GM19023 (cell line): Measurements from ENCODE around the gene TRIM58.

Experiments used
- ATAC-seq: cut with Tn5 transposase; IDR thresholded peaks from one replicate; pipeline ENCODE4 v1.9.1; 2021; ENCODE audit warnings: mild to moderate bottlenecking, moderate library complexity; ENCODE audit not compliant: unreplicated experiment

TRIM58 gene, protein sequence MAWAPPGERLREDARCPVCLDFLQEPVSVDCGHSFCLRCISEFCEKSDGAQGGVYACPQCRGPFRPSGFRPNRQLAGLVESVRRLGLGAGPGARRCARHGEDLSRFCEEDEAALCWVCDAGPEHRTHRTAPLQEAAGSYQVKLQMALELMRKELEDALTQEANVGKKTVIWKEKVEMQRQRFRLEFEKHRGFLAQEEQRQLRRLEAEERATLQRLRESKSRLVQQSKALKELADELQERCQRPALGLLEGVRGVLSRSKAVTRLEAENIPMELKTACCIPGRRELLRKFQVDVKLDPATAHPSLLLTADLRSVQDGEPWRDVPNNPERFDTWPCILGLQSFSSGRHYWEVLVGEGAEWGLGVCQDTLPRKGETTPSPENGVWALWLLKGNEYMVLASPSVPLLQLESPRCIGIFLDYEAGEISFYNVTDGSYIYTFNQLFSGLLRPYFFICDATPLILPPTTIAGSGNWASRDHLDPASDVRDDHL

DNA sequence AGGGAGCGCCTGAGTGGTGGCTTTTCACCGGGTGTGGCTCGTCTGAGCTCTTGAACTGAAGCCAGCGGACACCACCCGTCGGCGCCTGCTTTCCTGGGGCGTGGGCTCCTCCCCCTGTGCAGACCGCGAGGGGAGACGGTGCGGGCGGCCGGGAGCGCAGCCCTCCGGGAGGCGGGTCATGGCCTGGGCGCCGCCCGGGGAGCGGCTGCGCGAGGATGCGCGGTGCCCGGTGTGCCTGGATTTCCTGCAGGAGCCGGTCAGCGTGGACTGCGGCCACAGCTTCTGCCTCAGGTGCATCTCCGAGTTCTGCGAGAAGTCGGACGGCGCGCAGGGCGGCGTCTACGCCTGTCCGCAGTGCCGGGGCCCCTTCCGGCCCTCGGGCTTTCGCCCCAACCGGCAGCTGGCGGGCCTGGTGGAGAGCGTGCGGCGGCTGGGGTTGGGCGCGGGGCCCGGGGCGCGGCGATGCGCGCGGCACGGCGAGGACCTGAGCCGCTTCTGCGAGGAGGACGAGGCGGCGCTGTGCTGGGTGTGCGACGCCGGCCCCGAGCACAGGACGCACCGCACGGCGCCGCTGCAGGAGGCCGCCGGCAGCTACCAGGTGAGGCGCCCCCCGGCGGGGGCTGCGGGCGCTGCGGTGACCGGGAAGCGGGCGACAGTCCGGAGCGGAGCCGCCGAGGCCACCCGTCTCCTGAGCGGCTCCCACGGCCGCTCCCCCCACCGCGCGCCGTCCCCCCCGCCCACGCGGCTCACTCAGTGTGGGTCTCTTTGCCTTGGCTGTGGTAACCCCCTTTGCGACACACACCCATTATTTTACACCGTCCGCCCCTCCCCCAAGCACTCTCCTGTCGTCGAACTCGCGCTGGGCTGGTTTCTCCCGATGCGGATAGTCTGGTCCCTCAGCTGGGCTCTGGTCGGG lies at the start of gene TRIM58:
Gene TRIM58, plus strand, starts transcription at position 119 of the 916 bp plus-strand sequence. Its CDS starts 60 bp downstream, at position 179.
- peak; percentile 55 for ATAC-seq

DNA sequence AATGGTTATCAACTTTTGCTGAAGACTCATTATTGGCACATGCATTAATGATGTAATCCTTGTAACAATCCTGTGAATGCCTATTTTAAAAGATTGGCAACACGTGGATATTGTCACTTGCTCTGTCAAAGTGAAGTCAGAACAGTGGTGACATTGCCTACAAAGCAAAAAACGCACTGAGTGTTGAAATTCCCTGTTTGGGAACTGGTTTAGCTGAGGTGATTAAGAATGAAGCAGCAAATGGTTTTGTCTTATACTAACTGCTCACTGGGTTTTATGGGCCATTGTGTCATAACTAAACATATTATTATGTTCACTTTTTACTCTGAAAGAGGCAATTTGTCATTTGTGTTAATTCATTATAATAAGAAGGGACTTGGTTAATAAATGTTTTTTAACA lies 44.4 kb upstream of the TRIM58 start:
- no peak for ATAC-seq

DNA sequence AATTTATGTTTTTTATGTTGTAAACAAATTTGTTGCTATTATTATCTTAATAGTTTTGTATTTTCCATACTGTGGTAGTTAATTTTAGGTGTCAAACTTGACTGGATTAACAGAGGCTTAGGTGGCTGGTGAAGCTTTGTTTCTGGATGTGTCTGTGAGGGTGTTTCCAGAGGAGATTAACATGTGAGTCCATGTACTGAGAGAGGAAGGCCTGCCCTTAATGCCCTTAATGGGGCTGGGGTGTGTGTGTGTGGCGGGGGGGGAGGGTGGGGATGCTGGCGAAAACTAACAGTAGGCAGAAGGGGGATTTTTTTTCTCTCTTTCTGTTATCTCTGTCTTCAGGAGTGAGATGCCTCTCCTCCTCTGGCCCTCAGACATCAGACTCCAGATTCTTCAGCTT lies 34.9 kb upstream of the TRIM58 start:
- ATAC-seq = no peak

DNA sequence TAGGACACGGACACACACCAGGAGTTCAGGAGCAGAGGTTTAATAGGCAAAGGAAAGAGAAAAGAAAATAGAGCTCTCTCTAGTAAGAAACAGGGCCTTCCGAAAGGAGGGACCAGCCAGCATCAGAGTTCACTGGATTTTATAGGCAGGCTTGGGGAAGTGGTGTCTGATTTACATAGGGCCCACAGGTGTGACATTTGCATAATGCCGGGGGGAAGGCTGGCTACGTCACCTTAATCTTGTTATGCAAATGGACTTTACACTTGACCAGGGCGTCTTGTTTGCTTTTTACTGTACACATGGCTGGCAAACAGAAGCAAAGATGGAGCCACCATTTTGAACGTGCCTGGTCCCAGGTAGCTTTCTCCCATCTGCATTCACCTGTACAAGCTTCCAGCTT lies 33.0 kb upstream of the TRIM58 start, which contains the start of gene OR14A16:
Gene OR14A16, minus strand, starts transcription at position 97 of the 400 bp plus-strand sequence. CDS start 8,390 bp downstream, outside the sequence.
- no peak for ATAC-seq

DNA sequence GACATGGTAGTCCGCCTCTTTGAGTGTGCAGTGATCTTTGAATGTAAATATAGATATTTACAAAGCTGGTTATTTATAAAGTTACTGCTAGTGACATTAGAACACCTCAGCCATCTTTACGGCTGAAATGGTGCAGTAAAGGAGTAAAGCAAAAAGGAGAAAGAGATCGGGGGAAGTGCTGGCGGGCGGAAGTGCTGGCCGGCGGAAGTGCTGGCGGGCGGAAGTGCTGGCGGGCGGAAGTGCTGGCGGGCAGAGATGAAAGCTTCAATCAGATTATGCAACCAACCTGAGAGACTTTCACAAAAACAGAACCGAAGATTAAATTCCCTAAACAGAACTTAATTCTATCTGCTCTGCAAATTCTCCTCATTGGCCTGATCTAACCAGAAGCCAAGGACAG lies 31.6 kb upstream of the TRIM58 start:
- ATAC-seq = no peak

DNA sequence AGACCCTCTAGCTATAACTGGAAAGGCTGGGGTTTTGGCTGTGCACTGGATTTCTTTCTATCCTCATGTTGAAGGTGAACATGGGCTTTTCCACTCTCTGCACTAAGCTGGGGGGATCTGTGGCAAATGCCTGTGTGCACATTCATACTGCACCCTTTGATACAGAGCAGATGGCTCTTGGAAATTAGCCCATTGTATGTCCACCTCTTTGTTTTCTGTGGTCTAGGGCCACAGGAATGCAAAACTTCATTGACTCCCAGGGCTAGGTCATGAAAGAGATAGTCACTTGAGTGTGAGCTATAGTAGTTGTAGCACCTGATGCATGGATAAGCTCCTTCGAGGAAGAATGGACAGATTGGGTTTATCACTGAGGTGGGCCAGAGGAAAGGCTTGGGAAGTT lies 27.3 kb upstream of the TRIM58 start:
- ATAC-seq = no peak

DNA sequence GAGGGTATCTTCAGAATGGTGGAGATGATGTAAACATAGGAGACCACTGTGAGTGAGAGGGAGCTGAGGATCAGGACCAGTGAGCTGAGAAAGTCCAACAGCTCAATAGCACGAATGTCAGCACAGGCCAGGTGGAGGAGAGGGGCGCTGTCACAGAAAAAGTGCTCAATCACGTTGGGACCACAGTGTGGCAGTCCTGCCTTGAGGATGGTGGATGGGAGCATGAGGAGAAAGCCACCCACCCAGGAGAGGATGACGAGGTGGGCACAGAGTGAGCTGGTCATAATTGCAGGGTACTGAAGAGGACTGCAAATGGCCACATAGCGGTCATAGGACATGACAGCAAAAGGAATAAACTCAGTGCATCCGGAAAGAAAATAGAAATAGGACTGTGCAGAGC lies 23.4 kb upstream of the TRIM58 start:
- ATAC-seq = no peak

DNA sequence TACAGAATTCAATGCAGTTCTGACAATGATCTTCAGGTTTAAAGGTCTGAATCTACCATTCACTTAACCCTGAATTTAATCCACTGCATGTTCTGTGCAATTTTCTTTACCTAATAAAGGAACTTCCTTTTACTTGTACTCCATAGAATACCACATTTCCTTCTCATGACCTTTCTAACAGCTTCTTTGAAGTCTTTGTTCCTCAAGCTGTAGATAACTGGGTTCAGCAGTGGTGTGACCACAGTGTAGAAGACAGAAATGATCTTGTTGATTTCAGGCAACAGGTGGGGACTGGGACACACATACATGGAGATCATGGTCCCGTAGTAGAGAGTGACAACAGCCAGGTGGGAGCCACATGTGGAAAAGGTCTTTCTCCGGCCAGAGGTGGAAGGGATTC lies 16.2 kb upstream of the TRIM58 start:
- ATAC-seq = no peak

DNA sequence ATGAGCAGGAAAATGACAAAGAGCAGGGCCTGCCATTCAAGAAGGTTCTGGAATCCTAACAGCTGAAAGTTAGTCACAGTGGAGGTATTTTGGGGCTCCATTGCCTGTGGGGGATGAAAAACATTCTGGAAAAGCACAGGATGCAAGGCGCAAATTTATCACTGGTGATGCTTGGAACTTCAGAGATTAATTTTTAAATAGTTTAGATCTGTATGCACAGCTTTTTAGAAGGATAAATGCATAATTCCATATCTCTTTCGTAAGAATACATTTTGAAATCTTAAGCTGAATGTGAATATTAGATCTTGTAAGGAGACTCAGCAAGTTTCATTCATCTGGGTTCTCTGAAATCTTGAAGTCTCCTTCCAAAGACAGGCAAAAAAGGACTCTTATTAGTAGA lies 15.2 kb upstream of the TRIM58 start, which contains the start of gene OR11L1:
Gene OR11L1, minus strand, starts transcription at position 101 of the 400 bp plus-strand sequence. Its CDS starts 0 bp downstream, at position 101.
- ATAC-seq = no peak

DNA sequence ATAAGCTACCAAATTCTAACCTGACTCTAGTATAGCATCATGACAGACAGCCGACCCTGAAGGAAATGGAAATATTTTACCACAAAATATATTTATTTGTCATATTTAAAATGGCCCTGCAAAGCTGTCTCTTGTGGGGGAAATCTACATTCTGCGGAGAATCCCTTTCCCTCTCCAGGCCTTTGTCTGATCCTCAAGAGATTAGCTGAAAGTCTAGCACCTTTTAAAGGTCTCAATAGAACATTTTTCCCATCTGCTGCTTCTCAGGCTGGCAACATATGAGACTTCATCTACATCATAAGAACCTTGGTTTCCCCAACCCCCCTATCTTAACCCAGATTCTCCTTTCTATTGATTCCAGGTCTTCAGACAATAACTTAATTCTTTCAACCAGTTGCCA lies 13.6 kb upstream of the TRIM58 start:
- no peak for ATAC-seq

DNA sequence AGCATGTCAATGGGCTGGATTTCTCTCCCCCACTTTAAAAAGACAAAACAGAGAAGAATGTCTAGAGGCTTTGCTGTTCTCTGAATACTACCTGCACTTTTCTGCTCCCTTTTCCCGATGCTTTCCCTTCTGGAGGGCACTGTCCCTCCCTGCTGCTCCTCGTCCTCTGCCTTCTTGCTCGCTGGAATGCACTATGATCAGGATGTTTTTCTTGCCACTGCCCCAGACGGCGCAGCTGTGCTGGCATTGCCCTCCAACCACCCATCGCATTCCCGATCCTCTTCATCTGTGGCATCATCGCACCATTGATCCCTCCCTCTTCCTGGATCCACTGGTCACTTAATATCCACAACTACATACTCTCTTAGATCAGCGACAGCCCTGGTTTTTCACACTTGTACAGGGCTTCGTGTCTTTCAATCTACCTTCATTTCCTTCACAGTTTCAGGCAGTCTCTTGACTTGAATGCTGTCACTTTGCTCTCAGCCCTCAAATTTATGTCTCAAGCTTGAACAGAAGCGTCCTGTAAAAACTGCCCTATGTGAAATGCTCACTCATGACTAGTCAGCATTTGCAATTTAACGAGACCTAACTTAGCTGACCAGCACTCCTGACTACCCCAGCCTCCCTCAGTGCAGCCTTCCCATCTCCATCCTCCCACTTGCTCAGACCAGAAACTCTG lies 11.8 kb upstream of the TRIM58 start:
- no peak for ATAC-seq

DNA sequence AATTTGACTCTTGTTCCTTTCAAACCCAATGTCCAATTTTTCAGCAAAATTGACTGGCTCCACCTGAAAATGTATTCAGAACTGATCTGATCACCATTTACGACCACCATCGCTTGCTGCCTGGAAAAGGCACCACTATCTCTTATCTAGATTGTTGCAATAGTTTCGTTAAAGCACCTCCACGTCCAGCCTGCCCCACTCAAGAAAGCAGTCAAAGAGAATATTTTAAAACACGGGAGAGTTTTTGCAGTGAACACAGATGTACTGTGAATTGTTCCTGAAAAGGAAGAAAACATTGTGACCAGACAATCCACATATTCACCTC lies 11.3 kb upstream of the TRIM58 start:
- no peak for ATAC-seq

DNA sequence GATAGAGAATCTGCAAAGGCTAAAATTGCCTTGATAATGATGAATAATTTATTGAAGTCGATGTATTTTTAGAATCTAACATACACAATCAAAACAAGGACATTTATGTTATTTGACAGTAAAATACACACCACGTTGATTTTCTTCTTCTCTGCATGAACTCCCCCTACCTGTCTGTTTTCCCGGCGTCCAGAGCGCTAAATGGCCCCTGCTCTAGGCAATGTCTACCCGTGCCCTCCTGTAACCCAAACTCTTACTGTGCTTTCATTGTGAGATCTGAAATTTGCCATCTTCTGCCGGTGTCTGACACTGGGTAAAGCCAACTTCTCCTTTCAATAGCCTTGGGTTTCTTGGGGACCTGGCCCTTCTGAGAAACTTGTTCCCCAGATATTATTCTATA lies 8.6 kb upstream of the TRIM58 start:
- no peak for ATAC-seq

DNA sequence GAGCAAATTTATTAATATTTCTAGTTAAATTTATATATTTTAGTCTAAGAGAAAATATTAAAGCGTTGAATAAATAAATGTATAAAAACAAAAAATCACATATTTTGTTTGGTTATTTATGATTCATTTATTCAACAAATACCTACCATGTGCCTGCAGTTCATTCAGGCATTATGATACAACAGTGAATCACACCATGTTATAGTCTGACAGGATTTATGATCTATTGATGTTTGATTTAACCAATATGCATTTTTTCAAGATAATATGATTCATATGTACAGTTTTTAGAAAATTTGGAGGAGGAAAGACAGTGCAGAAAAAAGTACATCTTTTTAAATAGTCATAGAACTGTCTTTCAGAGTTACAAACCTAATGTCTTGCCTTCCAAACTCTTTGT lies 7.4 kb upstream of the TRIM58 start:
- ATAC-seq = no peak

DNA sequence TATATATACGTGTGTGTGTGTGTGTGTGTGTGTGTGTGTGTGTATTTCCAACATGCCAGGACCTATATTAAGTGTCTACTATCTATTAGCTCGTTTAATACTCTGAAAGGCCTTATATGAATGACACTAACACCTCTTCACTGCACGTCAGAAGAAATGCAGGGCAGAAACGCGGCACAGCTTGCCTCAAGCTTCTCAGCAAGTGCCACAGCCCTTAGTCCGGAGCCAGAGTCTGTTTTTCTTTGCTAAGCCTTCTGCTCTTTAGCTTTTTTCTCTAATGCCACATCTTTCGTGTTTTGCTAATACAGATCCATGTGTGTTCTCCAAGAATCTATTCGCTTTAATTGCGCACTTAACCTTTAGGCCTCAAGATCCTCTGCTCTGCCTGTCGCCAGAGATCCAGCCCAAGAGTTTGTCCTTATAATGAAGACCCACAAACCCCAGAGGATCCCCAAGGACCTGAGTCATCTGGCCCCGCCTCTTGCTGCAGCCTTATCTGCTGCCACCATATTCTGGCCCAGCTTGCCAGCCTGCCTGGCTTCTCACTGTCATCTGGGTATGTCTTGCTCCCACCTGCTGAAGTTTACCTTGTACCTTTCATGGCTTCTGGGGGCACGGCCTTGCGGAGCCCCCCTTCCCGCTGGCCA lies 2.0 kb upstream of the TRIM58 start:
- ATAC-seq = no peak

DNA sequence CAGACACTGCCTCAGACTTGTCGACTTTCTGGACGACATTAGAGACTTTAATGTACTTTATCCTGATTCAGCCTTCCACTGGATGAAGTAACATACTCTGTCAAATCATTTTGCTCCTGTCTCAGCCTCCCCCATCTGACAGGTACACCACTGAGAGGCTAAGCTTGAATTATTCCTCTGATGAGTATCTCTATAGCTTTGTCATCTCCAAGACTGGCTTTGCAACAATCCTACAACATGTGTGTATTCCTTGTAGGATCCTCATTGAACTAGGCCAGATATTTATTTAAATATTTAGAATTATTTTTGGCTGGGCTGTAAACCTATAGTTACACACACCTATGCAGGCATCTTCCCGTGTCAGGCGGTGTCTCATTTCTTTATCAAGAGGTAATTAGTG lies 1.1 kb upstream of the TRIM58 start:
- ATAC-seq = no peak

DNA sequence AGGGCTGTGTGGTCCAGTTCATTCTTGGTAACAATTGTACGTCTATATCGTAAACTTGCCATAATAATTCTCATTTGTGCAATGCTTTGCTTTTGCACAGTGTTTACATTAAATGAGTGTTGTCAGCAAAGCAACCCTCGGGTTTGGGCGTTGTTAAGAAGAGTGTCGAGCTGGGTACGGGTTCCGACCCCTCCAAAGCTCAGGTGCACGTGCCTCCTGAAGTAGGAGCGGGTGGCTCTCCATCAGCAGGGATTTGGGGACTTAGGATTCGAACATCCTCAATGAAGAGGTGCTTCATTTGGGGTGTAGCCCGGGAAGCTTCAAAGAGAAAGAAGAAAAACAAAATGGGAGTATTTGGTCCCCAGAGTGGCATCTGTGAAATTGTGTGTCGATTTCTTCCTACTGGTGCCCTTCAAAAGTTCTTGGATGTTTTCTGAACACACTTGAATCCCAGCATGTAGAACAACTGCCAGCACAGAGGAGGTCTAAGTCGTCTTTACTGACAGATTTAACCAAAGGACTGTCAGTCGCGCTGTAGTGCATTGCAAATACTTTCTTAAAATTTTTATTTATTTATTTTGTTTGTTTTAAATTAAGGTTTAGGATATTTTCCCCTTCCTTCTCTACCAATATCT lies 1.1 kb downstream of the TRIM58 start:
- ATAC-seq = no peak

DNA sequence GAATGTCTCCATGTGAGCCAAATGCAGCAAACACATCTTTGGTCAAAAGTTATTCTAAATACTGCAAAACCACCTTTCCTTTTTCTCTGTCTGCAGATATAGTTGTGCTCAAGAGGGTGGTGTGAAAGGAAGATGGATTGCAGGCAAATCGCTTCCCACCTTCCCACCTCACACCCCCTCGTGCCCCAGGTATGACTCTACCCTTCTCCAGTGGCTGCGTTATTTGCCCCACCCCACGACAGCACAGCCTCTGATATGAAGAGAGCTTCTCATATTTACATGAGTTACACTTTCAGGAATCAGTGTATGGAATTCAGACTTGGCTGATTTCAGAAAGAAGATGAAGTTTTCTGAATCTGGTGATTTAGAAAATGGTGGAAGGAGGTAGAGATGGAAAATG lies 5.8 kb downstream of the TRIM58 start:
- no peak for ATAC-seq

DNA sequence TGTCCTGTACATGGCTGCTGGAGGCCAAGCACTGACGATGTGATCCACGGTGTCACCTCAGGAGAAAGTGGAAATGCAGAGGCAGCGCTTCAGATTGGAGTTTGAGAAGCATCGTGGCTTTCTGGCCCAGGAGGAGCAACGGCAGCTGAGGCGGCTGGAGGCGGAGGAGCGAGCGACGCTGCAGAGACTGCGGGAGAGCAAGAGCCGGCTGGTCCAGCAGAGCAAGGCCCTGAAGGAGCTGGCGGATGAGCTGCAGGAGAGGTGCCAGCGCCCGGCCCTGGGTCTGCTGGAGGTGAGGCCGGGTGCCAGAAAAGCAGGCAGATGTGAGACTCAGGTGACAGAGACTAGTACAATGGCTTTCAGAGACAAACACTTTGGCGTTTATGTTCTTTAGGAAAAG lies 7.7 kb downstream of the TRIM58 start:
- no peak for ATAC-seq

DNA sequence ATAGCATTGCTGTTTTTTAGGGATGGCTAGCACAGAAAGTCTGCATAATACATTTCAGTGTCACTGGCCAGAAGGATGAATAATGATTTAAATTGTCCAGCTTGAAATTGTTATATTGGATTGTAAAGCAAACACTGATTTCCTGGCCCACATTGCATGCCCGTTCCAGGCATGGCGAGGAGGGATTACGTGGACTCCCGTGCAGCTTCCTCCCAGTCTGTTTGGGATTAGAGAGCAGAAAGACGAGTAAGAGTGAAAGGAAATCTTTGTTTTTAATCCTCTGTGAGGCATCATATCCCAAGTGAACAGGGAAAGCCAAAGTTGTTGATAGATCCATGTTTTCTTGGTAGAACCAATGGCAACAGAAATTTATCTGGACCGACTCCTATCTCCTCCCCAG lies 8.4 kb downstream of the TRIM58 start:
- ATAC-seq = no peak
